Measurements from ENCODE around the gene STYXL1.
A peak's percentile ranks its signal among the peaks of the same experiment; 100 is the strongest.
"Not testable (repeated sequence)": the region's sequence is repeated elsewhere in the genome, so short reads cannot be mapped to it uniquely, and the experiment has no call there.

Gene STYXL1

GRCh38 chr7:76047811-76048667 is at the start of gene STYXL1, which contains the start of gene MDH2:
Gene STYXL1 (minus strand): TSS chr7:76048000. CDS start chr7:76030523, 17,477 bp downstream.
Gene MDH2 (plus strand): TSS chr7:76048106. CDS start chr7:76048161, 55 bp downstream.
- DNase-seq (ENCODE audit: low read depth, low spot score): peak; percentile 77

- DNase-seq (ENCODE audit: low read depth, low spot score): no peak
Measured at GRCh38 chr7:76095908-76096307, 48.1 kb upstream of the STYXL1 start.

GRCh38 chr7:76094326-76094725 is 46.5 kb upstream of the STYXL1 start:
- DNase-seq (ENCODE audit: low read depth, low spot score): not testable (repeated sequence)

- not testable (repeated sequence) for DNase-seq (ENCODE audit: low read depth, low spot score)
Measured at GRCh38 chr7:76093531-76093930, 45.7 kb upstream of the STYXL1 start.

- DNase-seq (ENCODE audit: low read depth, low spot score): no peak
Measured at GRCh38 chr7:76091506-76091905, 43.7 kb upstream of the STYXL1 start.

GRCh38 chr7:76089865-76090475 is 42.2 kb upstream of the STYXL1 start:
- DNase-seq (ENCODE audit: low read depth, low spot score): no peak

- DNase-seq (ENCODE audit: low read depth, low spot score): not testable (repeated sequence)
Measured at GRCh38 chr7:76087362-76087791, 39.6 kb upstream of the STYXL1 start.

GRCh38 chr7:76086070-76086469 is 38.3 kb upstream of the STYXL1 start:
- no peak for DNase-seq (ENCODE audit: low read depth, low spot score)

GRCh38 chr7:76084115-76084514 is 36.3 kb upstream of the STYXL1 start:
- DNase-seq (ENCODE audit: low read depth, low spot score): not testable (repeated sequence)

GRCh38 chr7:76080204-76080603 is 32.4 kb upstream of the STYXL1 start:
- DNase-seq (ENCODE audit: low read depth, low spot score): no peak

- DNase-seq (ENCODE audit: low read depth, low spot score): no peak
Measured at GRCh38 chr7:76077435-76077834, 29.6 kb upstream of the STYXL1 start.

GRCh38 chr7:76076995-76077394 is 29.2 kb upstream of the STYXL1 start:
- DNase-seq (ENCODE audit: low read depth, low spot score): no peak

GRCh38 chr7:76074972-76075370 is 27.2 kb upstream of the STYXL1 start:
- DNase-seq (ENCODE audit: low read depth, low spot score): no peak

GRCh38 chr7:76074306-76074971 is 26.6 kb upstream of the STYXL1 start:
- no peak for DNase-seq (ENCODE audit: low read depth, low spot score)

- DNase-seq (ENCODE audit: low read depth, low spot score): no peak
Measured at GRCh38 chr7:76073335-76073990, 25.7 kb upstream of the STYXL1 start.

GRCh38 chr7:76072243-76073148 is 24.7 kb upstream of the STYXL1 start:
- no peak for DNase-seq (ENCODE audit: low read depth, low spot score)

GRCh38 chr7:76071316-76072242 is 23.8 kb upstream of the STYXL1 start:
- DNase-seq (ENCODE audit: low read depth, low spot score): no peak

GRCh38 chr7:76069238-76069638 is 21.4 kb upstream of the STYXL1 start:
- no peak for DNase-seq (ENCODE audit: low read depth, low spot score)

- DNase-seq (ENCODE audit: low read depth, low spot score): no peak
Measured at GRCh38 chr7:76066716-76067503, 19.1 kb upstream of the STYXL1 start.
